ENCODE data around the gene HYAL1.
A peak's percentile ranks its signal among the peaks of the same experiment; 100 is the strongest.
"Not testable (repeated sequence)": the region's sequence is repeated elsewhere in the genome, so short reads cannot be mapped to it uniquely, and the experiment has no call there.

Gene HYAL1

DNA sequence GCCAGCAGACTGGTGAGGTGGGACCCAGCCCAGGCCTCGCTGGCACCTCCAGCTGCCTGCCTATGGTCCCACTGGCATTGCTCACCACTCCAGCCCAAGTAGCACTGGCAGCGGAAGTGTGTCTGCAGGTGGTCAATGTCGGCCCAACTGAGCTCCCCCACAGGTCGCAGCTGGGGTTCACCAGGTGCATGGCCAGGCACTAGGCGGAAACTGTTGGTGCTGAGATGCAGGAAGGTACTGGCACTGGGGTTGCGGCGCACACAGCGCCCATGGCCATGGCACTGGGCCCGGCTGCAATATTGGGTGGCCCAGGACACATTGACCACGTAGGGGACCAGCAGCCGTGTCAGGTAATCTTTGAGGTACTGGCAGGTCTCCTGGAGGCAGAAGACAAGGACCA is 14.8 kb upstream of the HYAL1 start:
- no peak for DNase-seq

DNA sequence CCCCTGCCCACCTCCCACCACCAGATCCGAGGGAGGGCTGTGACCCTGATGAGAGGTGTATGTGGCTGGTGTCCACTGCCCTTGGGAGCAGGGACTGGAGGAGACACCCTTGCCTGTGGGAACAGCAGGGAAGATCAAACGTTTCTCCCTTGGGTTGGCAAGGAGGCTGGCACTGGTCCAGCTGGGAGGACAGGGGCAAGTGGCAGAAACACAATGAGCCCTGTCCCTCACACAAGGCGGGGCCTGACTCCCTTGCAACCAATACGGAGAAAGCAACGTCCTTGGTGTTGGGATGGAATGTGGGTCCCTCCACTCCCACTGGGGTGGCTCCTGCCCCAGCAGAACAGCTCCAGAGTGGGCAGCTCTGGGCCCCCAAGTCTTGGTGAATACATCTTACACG is 13.9 kb upstream of the HYAL1 start:
- DNase-seq: no peak

DNA sequence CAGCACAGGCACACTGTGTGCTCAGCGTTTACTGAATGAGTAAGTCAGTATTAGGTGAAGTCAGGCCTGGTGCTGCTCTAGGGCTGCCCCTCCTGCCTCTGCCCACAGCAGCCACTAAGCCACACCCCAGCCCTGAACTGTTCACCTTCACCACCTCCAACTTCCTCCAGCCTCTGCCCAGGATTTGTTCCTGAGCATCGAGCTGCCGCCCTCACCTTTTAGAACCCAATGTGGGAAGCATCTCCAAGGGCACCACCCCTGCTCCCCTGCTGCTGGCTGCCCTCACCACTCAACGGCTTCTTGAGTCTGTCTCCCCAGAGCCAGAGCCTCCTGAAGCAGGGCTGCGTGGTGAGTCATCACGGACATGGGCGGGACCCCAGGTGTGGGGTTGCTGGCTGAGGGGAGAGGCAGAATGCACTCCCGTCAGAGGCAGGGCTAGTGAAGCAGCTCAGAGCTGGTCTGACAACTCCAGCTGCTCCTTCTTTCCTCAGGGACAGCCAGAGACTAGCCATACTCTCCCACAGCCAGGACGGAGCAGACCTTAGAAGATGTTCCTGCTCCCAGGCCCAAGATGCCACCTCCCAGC is 13.4 kb upstream of the HYAL1 start:
- DNase-seq: no peak

DNA sequence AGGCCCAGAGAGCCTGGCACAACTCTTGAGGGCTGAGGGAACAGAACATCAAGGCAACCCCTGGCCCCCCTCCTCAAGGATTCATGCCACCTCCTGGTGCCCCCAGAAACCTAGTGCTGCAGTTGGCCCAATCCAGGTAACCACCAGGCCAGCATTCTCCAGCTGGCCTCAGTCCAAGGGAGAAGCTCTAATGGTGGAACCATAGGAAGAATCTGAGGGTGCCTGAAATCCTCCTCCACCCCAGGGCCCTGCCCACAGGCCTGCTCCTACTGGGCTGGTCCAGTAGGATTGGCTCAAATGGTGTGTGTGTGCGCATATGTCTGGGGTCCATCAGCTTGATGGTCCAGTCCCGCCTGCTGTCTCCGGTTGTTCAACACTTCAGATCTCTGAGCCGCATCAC is 11.4 kb upstream of the HYAL1 start:
- no peak for DNase-seq

DNA sequence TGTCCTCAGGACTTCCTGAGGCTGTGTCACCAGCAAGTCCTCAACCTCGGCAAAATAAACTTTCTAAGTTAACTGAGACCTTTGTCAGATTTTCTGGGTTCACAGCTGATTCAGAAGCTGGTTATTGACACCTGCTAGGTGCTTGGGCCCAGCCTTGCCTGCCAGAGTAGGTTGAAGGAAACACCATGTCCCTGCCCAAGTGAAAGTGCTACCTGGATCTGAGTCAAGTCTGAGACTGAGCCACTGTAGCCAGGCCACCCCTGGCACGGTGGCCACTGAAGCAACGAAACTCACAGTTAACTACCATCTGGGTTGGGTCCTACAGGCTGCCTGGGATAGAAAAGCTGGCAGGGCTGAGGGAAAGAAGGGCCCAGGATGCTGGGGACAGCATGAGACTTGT is 11.0 kb upstream of the HYAL1 start:
- DNase-seq: no peak

DNA sequence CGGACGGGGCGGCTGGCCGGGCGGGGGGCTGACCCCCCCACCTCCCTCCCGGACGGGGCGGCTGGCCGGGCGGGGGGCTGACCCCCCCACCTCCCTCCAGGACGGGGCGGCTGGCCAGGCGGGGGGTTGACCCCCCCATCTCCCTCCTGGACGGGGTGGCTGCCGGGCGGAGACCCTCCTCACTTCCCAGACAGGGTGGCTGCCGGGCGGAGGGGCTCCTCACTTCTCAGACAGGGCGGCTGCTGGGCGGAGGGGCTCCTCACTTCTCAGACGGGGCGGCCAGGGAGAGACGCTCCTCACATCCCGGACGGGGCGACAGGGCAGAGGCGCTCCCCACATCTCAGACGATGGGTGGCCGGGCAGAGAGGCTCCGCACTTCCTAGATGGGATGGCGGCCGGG is 8.7 kb upstream of the HYAL1 start:
- DNase-seq: not testable (repeated sequence)

DNA sequence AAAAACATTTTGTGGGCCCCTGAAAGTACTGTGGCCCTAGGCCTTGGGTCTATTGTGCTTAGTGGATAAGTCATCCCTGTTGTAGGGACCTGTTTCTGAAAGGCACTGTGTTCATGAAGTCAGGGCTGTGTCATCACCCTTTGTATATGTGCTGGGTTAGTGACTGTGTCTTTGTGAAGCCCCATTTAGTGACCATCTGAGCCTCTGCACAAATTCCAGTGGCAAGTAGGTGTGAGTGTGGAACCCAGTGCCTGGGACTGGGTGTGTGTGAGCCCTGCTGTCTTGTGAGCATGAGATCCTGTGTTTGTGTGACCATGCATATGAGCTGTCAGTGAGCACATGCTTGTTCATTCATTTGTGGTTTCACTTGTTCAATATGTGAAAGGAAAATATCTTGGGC is 1.2 kb upstream of the HYAL1 start:
- DNase-seq: no peak

DNA sequence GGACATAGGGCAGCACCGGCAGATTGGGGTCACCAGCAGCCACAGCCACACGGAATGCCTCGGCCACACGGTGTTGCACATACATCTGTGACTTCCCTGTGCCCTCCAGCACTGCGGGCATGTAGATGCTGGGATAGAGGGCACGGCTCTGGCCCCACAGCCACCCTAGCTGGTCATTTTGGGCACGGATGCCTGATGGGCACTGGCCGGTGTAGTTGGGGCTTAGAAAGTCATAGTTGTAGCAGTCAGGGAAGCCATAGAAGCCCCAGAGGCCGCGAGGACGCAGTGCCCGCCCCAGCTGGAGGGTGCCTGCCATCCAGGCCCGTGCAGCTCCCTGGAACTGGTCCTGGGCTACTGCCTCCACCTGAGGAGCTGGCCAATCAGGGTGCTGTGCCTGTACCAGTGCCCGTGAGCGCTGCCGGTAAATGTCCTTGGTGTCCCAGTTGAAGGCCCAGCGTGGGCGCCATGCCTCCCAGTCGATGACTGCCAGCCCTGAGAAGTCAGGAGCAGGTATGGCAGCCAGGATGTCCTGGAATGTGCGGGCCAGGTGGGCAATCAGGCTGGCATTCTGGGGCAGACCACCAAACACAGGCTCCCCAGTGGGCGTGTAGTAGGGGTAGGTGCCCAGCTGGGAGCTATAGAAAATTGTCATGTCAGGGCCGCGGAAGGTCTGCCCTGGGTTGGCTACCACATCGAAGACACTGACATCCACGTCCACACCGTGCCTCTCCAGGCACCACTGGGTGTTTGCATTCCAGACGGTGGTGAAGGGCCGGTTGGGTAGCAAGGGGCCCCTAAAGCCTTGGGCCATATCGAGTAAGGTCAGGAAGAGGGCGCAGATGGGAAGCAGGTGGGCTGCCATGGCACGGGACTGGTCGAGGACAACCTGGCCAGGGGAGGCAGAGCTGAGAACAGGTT is 1.0 kb downstream of the HYAL1 start:
- DNase-seq: no peak

DNA sequence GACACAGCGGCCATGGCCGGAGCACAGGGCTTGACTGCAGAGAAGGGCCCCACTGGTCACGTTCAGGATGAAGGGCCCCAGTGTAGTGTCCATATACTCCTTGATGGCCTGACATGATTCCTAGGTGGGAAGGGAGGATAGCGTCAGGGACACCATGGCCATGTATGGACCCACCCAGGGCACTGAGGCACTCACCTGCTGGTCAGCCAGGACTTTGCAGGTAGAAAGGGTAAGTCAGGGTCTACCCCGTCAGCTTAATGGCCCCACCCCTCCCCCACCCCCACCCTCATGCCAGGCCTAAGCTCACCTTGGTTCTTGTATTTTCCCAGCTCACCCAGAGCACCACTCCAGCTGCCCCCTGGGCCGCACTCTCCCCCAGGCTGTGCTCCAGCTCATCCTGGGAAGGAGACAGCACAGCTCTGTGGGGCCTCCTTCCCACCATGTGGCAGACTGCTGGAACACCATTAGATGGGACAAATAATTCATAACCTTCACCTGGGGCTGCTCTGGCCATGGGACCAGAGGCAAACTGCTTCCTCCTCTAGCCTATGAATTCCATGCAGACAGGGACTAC is 2.6 kb downstream of the HYAL1 start:
- no peak for DNase-seq

DNA sequence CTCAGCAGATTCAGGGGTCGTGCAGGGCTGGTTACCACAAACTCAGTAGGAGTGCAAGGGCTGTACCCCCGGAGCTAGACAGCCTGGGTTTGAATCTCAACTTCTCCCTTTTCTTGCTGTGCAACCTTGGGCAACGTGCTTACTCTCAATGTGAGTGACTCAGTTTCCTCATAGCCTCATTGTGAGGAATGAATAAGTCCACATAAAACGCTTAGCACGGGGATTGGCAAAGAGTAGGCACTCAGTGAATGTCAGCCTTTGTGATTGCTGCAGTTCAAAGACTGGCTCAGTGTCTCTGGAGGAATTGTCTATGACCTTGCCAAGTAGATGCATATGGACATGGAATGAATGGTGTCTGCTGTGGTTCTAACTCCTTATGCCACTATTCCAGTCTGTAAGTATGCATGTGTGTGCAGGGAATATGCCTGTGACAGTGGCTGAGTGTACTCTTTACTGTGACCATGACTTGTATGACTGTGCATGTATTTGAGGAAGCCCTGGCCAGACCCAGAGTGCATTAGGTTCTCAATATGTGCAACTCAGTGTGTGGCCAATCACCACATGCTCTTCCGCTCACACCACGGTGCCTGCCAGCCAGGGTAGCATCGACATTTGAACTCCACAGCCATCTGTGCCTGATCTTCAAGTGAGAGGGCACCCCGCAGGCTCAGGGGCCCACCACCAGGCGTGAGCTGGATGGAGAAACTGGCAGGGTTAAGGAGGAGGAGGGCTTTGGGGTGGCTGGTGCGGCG is 3.3 kb downstream of the HYAL1 start:
- no peak for DNase-seq

DNA sequence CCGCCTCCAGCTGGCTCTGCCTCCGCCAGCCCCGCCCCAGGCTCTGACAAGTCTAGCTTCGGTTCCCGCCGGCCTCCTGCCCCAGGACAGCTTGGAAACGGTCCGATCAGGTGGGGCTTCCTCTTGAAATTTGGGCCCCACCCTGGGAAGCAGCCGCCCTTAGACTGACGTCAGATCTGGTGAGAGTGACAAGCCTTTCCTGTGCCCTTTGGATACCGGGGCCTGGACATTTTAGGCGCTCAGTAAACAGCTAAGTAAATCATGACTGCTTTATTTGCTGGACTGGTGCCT is 3.8 kb downstream of the HYAL1 start:
- no peak for DNase-seq

DNA sequence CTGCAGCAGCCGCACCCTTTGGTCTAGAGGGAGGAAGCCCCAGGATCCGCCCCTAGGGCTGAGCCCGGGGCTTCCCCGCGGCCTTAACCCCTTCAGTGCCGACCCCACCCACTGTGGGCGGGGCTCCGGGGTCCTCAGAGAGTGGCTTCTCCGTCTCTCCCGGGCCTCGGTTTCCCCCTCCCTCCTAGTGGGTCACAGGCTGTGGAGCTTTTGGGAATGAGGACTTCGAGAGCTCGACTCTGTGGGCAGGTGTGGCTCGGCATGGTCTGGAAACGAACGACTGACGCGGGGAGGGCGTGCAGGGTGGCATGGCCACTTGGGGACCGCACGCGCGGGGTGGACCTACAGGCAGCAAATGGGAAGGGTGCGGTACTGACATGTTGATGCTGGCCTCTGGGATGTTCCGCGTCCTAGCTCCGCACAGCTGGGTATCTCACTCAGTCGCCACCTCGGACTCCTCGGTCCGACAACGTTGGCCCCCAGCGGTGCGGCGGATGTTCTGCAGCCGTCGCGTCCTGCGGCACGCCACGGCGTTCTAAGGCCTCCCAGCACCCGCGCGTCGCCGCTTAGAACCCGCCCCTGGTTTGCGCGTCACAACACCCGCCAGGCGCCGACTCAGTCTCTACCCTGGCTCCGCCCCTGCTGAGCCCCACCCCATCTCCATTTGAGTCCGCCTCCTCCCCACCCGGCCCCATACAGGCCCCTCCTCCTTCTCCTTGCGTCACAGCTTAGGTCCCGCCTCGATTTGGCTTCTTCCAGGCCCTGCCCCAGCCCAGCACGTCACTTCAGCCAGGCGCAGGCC is 4.3 kb downstream of the HYAL1 start, which contains the start of the genes HYAL3 and NAA80:
TSS of gene HYAL3 (minus strand) at position 570 of the 802 bp plus-strand sequence. CDS start 3,803 bp downstream, outside the sequence.
TSS of gene NAA80 (minus strand) at position 570 of the 802 bp plus-strand sequence. CDS start 1,942 bp downstream, outside the sequence.
- DNase-seq: peak; percentile 97

DNA sequence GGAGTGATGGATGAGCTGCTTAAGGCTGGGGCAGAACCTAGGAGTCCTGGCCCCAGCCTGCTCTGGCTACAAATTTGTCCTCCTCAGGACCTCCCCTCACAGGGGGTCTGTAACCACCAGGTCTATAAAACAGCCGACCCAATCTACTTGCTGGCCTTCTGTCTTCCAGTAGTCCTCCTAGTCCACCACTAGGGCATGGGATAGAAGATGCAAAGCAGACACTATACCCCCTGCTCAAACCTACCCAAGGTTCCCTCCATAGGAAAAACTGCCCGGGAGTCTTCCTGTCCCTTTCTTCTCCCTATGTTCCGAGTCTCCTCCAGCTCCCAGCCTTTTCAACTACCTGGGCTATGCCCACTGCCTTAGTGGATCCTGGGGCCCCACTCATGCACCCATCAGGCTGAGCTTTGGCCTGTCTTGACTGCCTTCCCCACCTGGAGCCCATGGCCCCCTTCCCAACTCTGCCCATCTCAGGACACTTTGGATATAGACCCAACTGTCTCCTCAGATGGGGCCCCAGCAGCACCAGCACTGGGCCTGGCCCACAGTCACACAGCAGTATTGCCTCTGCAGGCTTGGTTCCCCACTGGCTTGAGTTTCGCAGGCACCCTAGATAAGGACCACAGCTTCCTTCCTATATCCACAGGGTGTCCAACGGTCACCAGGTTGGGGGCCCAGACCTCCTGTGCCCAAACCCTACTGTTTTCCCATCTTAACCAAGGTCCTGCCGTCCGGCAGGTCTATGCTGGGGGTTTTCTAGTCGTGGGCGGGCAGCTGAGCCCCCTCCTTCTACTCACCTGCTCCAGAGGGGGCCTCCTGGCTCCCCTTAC is 5.3 kb downstream of the HYAL1 start:
- DNase-seq: no peak

DNA sequence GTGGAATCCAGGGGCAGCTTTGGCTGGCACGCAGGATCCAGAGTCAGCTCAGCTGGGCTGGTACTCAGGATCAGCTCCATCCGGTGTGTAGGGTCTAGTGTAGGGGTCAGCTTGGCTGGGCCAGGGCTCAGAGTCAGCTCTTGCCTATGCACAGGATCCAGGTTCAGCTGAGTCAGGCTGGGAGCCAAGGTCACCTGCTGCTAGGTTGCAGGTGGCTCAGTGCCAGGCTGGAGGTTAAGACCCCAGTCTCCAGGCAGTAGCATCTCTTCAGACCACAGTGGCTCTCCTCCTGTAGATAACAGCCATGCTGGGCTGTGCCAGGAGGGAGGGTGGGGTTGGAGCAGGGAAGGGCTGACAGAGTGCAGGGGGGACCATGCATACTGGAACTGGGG is 6.0 kb downstream of the HYAL1 start:
- no peak for DNase-seq

DNA sequence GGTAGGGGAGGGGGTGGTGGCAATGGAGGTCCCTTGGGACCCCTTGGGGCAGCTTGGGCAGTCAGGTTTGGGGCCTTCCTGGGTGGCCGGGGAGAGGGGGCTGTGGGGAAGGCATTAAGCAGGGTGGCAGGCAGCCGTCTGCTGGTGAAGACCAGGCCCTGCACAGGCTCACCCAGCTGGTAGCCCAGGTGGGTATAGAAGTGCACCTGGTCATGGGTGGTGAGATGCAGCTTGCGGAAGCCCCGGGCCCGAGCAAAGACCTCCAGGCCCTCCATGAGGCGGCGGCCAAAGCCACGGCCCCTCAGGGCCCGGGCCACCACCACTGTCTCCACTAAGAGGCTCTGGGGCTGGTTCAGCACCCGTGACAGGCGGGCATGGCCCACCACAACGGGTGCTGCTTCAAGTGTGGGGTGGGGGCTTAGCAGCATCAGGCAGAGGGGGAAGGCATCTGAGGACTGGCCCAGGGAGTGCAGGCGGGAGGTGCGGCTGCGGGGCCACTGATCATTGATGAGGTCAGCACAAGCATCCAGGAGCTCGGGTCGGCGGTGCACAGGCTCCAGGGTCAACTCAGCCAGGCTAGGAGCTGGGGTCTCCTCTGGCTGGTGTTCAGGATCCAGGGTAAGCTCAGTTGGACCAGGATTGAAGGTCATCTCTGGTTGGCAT is 6.5 kb downstream of the HYAL1 start:
- DNase-seq: no peak

DNA sequence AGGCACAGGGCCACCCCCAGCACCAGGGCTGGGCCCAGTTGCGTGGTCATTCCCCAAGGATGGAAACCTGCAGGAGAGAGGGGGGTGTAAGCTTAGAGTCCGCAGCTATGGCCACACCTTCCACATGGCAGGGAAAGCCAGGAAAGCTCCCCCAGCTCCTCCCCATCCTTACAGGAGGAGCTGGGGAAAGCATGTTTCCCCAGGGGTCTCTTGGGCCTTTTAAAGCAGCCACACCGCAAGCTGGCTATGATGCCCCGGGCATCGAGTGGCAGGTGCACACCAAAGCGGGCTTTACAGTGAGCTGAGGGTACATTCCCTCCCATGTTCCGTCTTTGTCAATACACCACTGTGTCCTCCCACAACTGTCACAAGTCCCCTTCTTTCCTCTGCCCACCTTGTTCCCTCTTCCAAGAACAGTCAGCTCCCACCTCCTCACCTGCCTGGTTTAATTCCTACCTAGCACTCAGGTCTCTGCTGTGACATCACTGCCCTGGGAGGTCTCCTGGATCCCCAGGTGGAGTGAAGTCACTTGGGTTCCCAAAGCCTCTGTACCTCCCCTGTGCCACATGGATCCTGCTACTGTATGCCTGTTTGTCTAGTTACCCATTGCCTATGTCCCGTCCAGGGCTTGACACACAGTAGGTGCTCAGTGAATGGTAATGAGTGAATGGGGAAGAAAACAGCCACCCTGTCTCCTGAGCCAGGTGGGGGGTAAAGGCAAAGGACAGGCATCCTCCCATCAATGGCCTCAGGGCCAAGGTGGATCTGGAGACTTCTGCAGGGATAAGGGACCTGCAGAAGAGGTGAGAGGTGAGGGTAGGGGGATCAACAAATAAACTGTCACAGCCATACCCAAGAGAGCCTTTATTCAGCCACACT is 7.6 kb downstream of the HYAL1 start:
- DNase-seq: no peak

DNA sequence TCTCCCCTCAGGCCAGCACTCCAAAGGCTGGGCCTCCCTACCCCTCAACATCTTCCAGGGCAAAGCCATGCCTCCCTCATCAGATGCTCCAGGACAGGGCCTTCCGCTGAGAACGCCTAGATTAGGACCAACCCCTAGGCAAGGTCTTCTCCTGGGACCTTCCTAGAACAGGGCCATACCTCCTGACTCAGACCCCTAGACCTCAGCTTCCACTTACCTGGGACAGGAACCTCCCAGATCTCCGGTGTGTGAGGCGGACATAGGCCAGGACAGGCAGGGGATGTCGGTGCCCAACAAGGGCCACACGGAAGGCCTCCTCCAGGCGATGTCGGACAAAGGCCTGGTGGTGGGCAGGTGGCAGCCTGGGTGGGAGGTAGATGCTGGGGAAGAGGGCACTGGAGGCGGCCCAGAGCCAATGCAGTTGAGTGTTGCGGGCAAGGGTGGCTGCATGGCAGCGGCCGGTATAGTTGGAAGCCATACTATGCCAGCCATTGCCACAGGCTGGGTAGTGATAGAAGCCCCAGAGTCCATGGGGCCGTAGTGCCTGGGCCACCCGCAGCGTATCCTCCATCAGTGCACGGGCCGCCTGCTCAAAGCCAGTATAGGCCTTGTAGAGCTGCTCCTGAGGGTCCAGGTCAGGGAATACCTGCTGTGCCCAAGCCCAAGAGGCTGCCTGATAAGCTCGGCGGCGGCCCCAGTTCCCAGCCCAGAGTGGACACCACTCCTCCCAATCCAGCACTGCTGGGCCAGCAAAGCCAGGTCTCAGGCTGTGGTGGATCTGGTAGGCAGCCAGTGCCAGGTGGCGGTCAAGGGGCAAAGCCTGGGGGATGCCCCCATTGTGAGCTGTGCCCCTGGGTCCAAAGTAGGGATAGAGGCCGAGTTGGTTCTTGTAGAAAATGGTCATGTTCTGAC is 8.6 kb downstream of the HYAL1 start:
- no peak for DNase-seq

DNA sequence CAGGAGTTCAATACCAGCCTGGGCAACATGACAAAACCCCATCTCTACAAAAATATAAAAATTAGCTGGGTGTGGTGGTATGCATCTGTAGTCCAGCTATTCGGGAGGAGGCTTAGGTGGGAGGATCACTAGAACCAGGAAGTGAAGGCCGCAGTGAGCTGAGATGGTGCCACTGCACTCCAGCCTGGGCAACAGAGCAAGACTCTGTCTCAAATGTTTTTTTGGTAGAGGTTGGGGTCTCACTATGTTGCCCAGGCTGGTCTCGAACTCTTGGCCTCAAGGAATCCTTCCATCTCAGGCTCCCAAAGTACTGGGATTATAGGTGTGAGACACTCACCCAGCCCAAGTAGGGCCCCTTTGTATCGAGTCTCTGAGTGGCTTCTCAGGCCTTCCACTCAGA is 9.3 kb downstream of the HYAL1 start:
- no peak for DNase-seq
